Ishikawa (cell line): Measurements from ENCODE around the gene ADGRF4.

ENCODE experiments used
- CEBPB ChIP-seq: IDR thresholded peaks from 2 replicates; pipeline ENCODE4 v1.6.1; 2012
- CREB1 ChIP-seq: IDR thresholded peaks from 2 replicates; pipeline ENCODE4 v1.6.1; 2012; ENCODE audit warnings: low read depth
- EGR1 ChIP-seq: IDR thresholded peaks from 2 replicates; pipeline ENCODE4 v1.6.1; 2012
- EP300 ChIP-seq: IDR thresholded peaks from 2 replicates; pipeline ENCODE4 v1.6.1; 2012; ENCODE audit warnings: borderline replicate concordance
- FOXM1 ChIP-seq: IDR thresholded peaks from 2 replicates; pipeline ENCODE4 v1.6.1; 2012; ENCODE audit warnings: low read depth, borderline replicate concordance
- NFIC ChIP-seq: IDR thresholded peaks from 2 replicates; pipeline ENCODE4 v1.6.1; 2012
- RAD21 ChIP-seq: IDR thresholded peaks from 2 replicates; pipeline ENCODE4 v1.6.1; 2012; ENCODE audit warnings: low read depth
- TAF1 ChIP-seq: IDR thresholded peaks from 2 replicates; pipeline ENCODE4 v1.6.1; 2012; ENCODE audit warnings: low read depth, mild to moderate bottlenecking
- TCF12 ChIP-seq: IDR thresholded peaks from 2 replicates; pipeline ENCODE4 v1.6.1; 2012; ENCODE audit warnings: low read depth
- TEAD4 ChIP-seq: IDR thresholded peaks from 2 replicates; pipeline ENCODE4 v1.6.1; 2012
- USF1 ChIP-seq: IDR thresholded peaks from 2 replicates; pipeline ENCODE4 v1.6.1; 2012
- YY1 ChIP-seq: IDR thresholded peaks from 2 replicates; pipeline ENCODE4 v1.6.1; 2012; ENCODE audit warnings: low read depth
- ZBTB7A ChIP-seq: IDR thresholded peaks from 2 replicates; pipeline ENCODE4 v1.6.1; 2012; ENCODE audit warnings: low read depth
- TF ChIP-seq, protein P1 (sequence below): IDR thresholded peaks from 2 replicates; pipeline ENCODE4 v1.6.1; 2012; ENCODE audit warnings: low read depth, mild to moderate bottlenecking
- TF ChIP-seq, protein P2 (sequence below): IDR thresholded peaks from 2 replicates; pipeline ENCODE4 v1.6.1; 2012

The ADGRF4 gene

DNA sequence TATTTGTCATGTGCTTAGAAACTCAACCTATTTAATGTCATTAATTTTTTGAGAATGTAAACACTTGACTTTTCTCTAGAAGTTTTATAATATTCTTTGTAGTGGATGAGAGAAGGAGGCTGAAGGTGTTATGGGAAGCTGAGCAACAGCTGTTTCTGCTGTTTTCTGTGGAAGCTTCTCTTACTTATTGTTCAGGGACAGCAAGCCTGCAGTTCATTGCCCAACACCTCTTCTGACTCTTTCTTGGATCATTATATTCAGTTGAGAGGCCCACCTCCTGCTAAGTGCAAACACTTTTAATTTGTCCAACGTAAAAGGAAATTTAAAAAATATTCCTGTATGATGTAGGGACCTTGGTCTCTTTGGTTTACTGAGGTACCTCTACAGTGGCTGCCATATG lies 12.0 kb upstream of the ADGRF4 start:
- no peak for TF ChIP-seq EGR1
- no peak for TF ChIP-seq USF1
- TF ChIP-seq, protein P1, sequence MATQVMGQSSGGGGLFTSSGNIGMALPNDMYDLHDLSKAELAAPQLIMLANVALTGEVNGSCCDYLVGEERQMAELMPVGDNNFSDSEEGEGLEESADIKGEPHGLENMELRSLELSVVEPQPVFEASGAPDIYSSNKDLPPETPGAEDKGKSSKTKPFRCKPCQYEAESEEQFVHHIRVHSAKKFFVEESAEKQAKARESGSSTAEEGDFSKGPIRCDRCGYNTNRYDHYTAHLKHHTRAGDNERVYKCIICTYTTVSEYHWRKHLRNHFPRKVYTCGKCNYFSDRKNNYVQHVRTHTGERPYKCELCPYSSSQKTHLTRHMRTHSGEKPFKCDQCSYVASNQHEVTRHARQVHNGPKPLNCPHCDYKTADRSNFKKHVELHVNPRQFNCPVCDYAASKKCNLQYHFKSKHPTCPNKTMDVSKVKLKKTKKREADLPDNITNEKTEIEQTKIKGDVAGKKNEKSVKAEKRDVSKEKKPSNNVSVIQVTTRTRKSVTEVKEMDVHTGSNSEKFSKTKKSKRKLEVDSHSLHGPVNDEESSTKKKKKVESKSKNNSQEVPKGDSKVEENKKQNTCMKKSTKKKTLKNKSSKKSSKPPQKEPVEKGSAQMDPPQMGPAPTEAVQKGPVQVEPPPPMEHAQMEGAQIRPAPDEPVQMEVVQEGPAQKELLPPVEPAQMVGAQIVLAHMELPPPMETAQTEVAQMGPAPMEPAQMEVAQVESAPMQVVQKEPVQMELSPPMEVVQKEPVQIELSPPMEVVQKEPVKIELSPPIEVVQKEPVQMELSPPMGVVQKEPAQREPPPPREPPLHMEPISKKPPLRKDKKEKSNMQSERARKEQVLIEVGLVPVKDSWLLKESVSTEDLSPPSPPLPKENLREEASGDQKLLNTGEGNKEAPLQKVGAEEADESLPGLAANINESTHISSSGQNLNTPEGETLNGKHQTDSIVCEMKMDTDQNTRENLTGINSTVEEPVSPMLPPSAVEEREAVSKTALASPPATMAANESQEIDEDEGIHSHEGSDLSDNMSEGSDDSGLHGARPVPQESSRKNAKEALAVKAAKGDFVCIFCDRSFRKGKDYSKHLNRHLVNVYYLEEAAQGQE = no peak
- TF ChIP-seq CREB1 = no peak
- TF ChIP-seq TAF1 = no peak
- no peak for TF ChIP-seq CEBPB
- TF ChIP-seq YY1 = no peak
- TF ChIP-seq EP300 = no peak
- no peak for TF ChIP-seq NFIC

GRCh38 chr6:47687432-47687831 lies 10.9 kb upstream of the ADGRF4 start:
- TF ChIP-seq EGR1 (no peak), TAF1 (no peak), FOXM1 (no peak), CEBPB (no peak), TCF12 (no peak), YY1 (no peak), CREB1 (no peak), EP300 (no peak)
- TF ChIP-seq, protein P2, sequence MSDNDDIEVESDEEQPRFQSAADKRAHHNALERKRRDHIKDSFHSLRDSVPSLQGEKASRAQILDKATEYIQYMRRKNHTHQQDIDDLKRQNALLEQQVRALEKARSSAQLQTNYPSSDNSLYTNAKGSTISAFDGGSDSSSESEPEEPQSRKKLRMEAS = no peak
- TF ChIP-seq, protein P1 = no peak

DNA sequence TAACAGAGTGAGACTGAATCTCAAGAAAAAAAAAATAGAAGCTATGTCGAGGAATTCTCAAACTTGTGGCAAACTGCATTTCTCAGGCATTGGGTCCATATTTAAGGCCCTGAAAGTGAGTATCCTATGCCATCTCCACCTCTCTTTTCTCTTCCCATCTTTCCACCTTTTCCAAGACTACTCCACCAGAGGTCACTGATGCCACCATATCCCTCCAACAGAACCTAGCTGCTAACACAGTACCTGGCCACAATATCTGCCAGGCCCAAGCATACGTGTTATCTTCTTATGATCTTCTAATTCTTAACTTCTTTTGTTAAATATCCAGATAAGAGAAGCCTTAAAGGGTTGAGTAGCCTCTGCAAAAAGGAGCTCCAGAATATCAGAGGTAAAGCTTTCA lies 8.2 kb upstream of the ADGRF4 start:
- TF ChIP-seq EGR1 (no peak), TAF1 (no peak)

GRCh38 chr6:47690791-47691190 lies 7.6 kb upstream of the ADGRF4 start:
- TF ChIP-seq NFIC (no peak), EGR1 (no peak), EP300 (no peak), CEBPB (no peak), RAD21 (no peak), TEAD4 (no peak)
- TF ChIP-seq, protein P1 = no peak

DNA sequence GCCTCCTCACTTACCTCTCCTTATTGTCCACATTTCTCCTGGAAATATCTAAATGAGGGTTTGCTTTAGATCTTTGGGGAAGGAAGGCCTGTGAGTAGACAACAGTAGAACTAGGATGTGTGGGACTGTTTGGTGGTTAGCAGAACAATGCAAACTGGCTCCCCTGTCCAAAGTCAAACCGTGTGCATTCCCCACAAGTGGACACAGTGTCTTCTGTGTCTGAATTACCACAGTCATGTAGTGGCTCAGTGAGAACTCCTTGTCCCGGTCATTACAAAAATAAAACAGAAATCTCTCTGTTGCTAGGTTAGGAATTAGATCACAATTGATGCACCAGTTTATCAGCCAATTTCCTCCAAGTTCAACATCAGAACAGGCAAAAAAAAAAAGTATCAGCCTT lies 455 bp upstream of the ADGRF4 start:
- no peak for TF ChIP-seq NFIC
- TF ChIP-seq YY1 = no peak
- TF ChIP-seq FOXM1 = no peak
- no peak for TF ChIP-seq CEBPB
- no peak for TF ChIP-seq TAF1
- no peak for TF ChIP-seq TCF12
- TF ChIP-seq USF1 = no peak
- TF ChIP-seq RAD21 = no peak
- TF ChIP-seq CREB1 = no peak
- no peak for TF ChIP-seq ZBTB7A
- no peak for TF ChIP-seq EGR1
- TF ChIP-seq EP300 = no peak
- TF ChIP-seq, protein P1 = no peak
- no peak for TF ChIP-seq TEAD4
- TF ChIP-seq, protein P2 = no peak
